Skeletal muscle tissue (tissue), 4 donors: ENCODE results near the gene ITPK1. TPM values are rescaled to one million over a fixed set of nuclear protein-coding genes. Genes with fewer than 3 reads are reported as not detected.
A peak's percentile ranks its signal among the peaks of the same experiment; 100 is the strongest.
"Not testable (repeated sequence)": the region's sequence is repeated elsewhere in the genome, so short reads cannot be mapped to it uniquely, and the experiment has no call there.

Experiments used
- H3K27ac ChIP-seq: one replicate; pipeline ENCODE4 v1.7.0; 2013; ENCODE audit warnings: mild to moderate bottlenecking, low read depth, low read length, inconsistent platforms
- H3K27me3 ChIP-seq, 3 donors: one replicate each; pipeline ENCODE4 v1.7.0; 2013; ENCODE audit warnings: low read length in 3 of 3; ENCODE audit not compliant: control insufficient read depth in 3 of 3, insufficient read depth in 3 of 3
- H3K36me3 ChIP-seq, 3 donors: one replicate each; pipeline ENCODE4 v1.7.0; 2013; ENCODE audit warnings: low read length in 3 of 3; ENCODE audit not compliant: control insufficient read depth in 3 of 3, insufficient read depth in 3 of 3
- H3K4me1 ChIP-seq, 3 donors: one replicate each; pipeline ENCODE4 v1.7.0; 2013; ENCODE audit warnings: low read length in 3 of 3, mild to moderate bottlenecking in 3 of 3; ENCODE audit not compliant: control insufficient read depth in 3 of 3, insufficient read depth in 3 of 3
- H3K4me3 ChIP-seq, 3 donors: one replicate each; pipeline ENCODE4 v1.7.0; 2013; ENCODE audit warnings: low read length in 3 of 3
- H3K9ac ChIP-seq, 3 donors: one replicate each; pipeline ENCODE4 v1.7.0; 2013; ENCODE audit warnings: low read length in 3 of 3, mild to moderate bottlenecking in 3 of 3, moderate library complexity in 2 of 3, low read depth in 1 of 3
- H3K9me3 ChIP-seq, 3 donors: one replicate each; pipeline ENCODE4 v1.7.0; 2013; ENCODE audit warnings: low read length in 3 of 3; ENCODE audit not compliant: control insufficient read depth in 3 of 3
- total RNA-seq: library from RNA; depleted of rRNA; stranded (reverse); fragments of >200 nt; gene quantifications from one replicate; pipeline ENCODE4 v1.2.3, GENCODE V29; 2014
- donor health status: Osteomylitis.

Gene ITPK1
- total RNA-seq, 1 donor from 2014 or later = 4.7 TPM

- Histone ChIP-seq H3K4me3 (no peak overlapping the region), H3K27me3 (no peaks in the 10 kb centered on the region), H3K36me3 (no peaks in the 10 kb centered on the region), H3K9me3 (no peaks in the 10 kb centered on the region), H3K9ac (no peak overlapping the region), H3K27ac (no peak overlapping the region), H3K4me1 (peaks cover 2 to 12% (median 3%) of the 10 kb centered on the region in 3 donors)
These were observed 9.1 kb downstream of the ITPK1 start for GRCh38 chr14:93106541-93107156.

GRCh38 chr14:93105856-93106255 lies 9.9 kb downstream of the ITPK1 start:
- H3K4me1 ChIP-seq = peaks cover 2 to 12% (median 3%) of the 10 kb centered on the region in 3 donors

GRCh38 chr14:93105362-93105761 lies 10.4 kb downstream of the ITPK1 start:
- H3K4me1 ChIP-seq = peaks cover 2 to 7% (median 3%) of the 10 kb centered on the region in 3 donors
- no peaks in the 10 kb centered on the region for H3K27me3 ChIP-seq
- no peaks in the 10 kb centered on the region for H3K36me3 ChIP-seq
- H3K9ac ChIP-seq = no peak overlapping the region
- no peaks in the 10 kb centered on the region for H3K9me3 ChIP-seq
- no peak overlapping the region for H3K27ac ChIP-seq
- no peak overlapping the region for H3K4me3 ChIP-seq

More at GRCh38 chr14:93105856-93106255, 9.9 kb downstream of the ITPK1 start:
- not testable (repeated sequence) for H3K9me3 ChIP-seq, H3K9ac ChIP-seq, H3K36me3 ChIP-seq, H3K27me3 ChIP-seq, H3K27ac ChIP-seq, H3K4me3 ChIP-seq

- Histone ChIP-seq H3K9me3 (no peaks in the 10 kb centered on the region), H3K4me1 (peaks cover 2 to 7% (median 3%) of the 10 kb centered on the region in 3 donors), H3K4me3 (no peak overlapping the region), H3K27ac (no peak overlapping the region), H3K9ac (no peak overlapping the region), H3K27me3 (no peaks in the 10 kb centered on the region), H3K36me3 (no peaks in the 10 kb centered on the region)
These were observed 10.8 kb downstream of the ITPK1 start for GRCh38 chr14:93104961-93105360.

GRCh38 chr14:93103392-93104080 lies 12.2 kb downstream of the ITPK1 start:
- Histone ChIP-seq H3K4me3 (peak overlapping the region in 1 of 3 donors; percentile 27), H3K4me1 (peaks cover 2 to 7% (median 3%) of the 10 kb centered on the region in 3 donors), H3K27me3 (no peaks in the 10 kb centered on the region), H3K27ac (no peak overlapping the region), H3K9me3 (no peaks in the 10 kb centered on the region), H3K9ac (no peak overlapping the region), H3K36me3 (no peaks in the 10 kb centered on the region)

- H3K9ac ChIP-seq = no peak overlapping the region
- no peaks in the 10 kb centered on the region for H3K9me3 ChIP-seq
- no peaks in the 10 kb centered on the region for H3K27me3 ChIP-seq
- H3K4me3 ChIP-seq = no peak overlapping the region
- H3K36me3 ChIP-seq = no peaks in the 10 kb centered on the region
- no peak overlapping the region for H3K27ac ChIP-seq
- H3K4me1 ChIP-seq = peaks cover 4 to 13% (median 6%) of the 10 kb centered on the region in 3 donors
These were observed 13.6 kb downstream of the ITPK1 start for GRCh38 chr14:93102141-93102540.

GRCh38 chr14:93101181-93101580 lies 14.5 kb downstream of the ITPK1 start:
- no peak overlapping the region for H3K4me3 ChIP-seq
- no peak overlapping the region for H3K27ac ChIP-seq
- H3K27me3 ChIP-seq = no peaks in the 10 kb centered on the region
- no peaks in the 10 kb centered on the region for H3K36me3 ChIP-seq
- H3K9ac ChIP-seq = no peak overlapping the region
- peaks cover 5 to 22% (median 9%) of the 10 kb centered on the region in 3 donors for H3K4me1 ChIP-seq
- H3K9me3 ChIP-seq = no peaks in the 10 kb centered on the region

GRCh38 chr14:93100570-93100969 lies 15.2 kb downstream of the ITPK1 start:
- H3K27me3 ChIP-seq = no peaks in the 10 kb centered on the region
- H3K4me1 ChIP-seq = peaks cover 5 to 25% (median 9%) of the 10 kb centered on the region in 3 donors
- H3K9me3 ChIP-seq = no peaks in the 10 kb centered on the region
- H3K27ac ChIP-seq = no peak overlapping the region
- H3K4me3 ChIP-seq = no peak overlapping the region
- no peaks in the 10 kb centered on the region for H3K36me3 ChIP-seq
- no peak overlapping the region for H3K9ac ChIP-seq

GRCh38 chr14:93100100-93100499 lies 15.6 kb downstream of the ITPK1 start:
- Histone ChIP-seq H3K27me3 (no peaks in the 10 kb centered on the region), H3K9ac (no peak overlapping the region), H3K4me1 (peaks cover 5 to 25% (median 9%) of the 10 kb centered on the region in 3 donors), H3K9me3 (no peaks in the 10 kb centered on the region), H3K36me3 (no peaks in the 10 kb centered on the region), H3K4me3 (no peak overlapping the region), H3K27ac (no peak overlapping the region)

GRCh38 chr14:93099643-93100042 lies 16.1 kb downstream of the ITPK1 start:
- Histone ChIP-seq H3K36me3 (no peaks in the 10 kb centered on the region), H3K27me3 (no peaks in the 10 kb centered on the region), H3K4me1 (peaks cover 5 to 21% (median 8%) of the 10 kb centered on the region in 3 donors), H3K9ac (no peak overlapping the region), H3K4me3 (no peak overlapping the region), H3K9me3 (no peaks in the 10 kb centered on the region), H3K27ac (no peak overlapping the region)
